Measurements from ENCODE around the gene SLMAP. TPM values are rescaled to one million over a fixed set of nuclear protein-coding genes. Genes with fewer than 3 reads are reported as not detected.

The SLMAP gene
- 44.8 and 66.4 TPM in 2 replicates for total RNA-seq

GRCh38 chr3:57755741-57756527 lies at the start of gene SLMAP:
SLMAP (plus strand) TSS chr3:57756309; CDS start chr3:57757652, 1,343 bp downstream.

Other genes with a start within 250 kb of the SLMAP start
- not detected in 2 replicates for gene DNAH12, start 212.0 kb upstream of the SLMAP start, total RNA-seq
- gene PDE12, start 200.0 kb upstream of the SLMAP start, total RNA-seq: 12.0 and 19.9 TPM in 2 replicates
- gene ARF4, start 159.0 kb upstream of the SLMAP start, total RNA-seq: 176 and 180 TPM in 2 replicates
- gene DENND6A, start 63.2 kb upstream of the SLMAP start, total RNA-seq: 19.6 and 37.8 TPM in 2 replicates

All from hair follicular keratinocyte (primary cell).